HS-27A (cell line): ENCODE measurements around the gene CDCP2.
"Not testable (repeated sequence)": the region's sequence is repeated elsewhere in the genome, so short reads cannot be mapped to it uniquely, and the experiment has no call there.

ENCODE experiments used
- DNase-seq: peaks from one replicate; pipeline ENCODE4 v3.0.0-alpha.2; 2012; ENCODE audit warnings: low read depth, missing footprints

The CDCP2 gene

DNA sequence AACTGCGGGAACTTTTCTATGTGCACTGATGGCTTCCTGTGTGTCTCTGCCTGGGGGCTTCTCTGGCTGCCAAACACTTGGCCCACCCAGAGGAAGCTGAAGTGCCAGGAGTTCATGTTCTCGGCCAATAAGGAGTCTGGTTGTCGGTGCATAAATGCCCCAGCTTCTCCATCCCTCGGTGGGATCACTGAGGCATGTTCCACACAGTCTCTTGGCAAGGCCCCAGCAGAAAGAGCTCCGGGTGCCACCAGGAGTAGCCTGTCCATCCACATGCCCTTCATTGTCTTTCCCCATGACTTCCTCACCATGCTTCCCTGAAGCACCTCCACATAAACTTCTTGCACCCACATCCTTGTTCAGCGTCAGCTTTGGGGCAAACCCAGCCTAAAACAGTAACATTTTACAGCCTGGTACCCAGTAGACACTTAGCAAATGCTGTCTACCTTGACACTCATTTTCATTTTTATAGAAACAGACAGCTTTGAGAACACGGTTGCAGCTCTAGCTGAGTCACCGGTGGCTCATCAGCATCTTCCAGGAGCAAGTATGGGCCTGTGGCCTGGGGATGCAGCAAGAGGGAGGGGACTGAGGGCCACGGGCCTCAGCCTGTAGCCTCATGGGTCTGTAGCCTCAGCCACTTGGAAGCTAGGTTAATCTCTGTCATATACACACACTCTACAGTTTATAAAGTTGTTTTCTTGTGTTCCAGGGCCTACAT is 14.8 kb upstream of the CDCP2 start:
- no peak for DNase-seq

DNA sequence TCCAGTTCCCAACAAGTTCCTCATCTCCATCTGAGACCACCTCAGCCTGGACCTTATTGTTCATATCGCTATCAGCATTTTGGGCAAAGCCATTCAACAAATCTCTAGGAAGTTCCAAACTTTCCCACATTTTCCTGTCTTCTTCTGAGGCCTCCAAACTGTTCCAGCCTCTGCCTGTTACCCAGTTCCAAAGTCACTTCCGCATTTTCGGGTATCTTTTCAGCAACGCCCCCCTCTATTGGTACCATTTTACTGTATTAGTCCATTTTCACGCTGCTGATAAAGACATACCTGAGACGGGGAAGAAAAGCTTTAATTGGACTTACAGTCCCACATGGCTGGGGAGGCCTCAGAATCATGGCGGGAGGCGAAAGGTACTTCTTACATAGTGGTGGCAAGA is 13.6 kb upstream of the CDCP2 start:
- not testable (repeated sequence) for DNase-seq

DNA sequence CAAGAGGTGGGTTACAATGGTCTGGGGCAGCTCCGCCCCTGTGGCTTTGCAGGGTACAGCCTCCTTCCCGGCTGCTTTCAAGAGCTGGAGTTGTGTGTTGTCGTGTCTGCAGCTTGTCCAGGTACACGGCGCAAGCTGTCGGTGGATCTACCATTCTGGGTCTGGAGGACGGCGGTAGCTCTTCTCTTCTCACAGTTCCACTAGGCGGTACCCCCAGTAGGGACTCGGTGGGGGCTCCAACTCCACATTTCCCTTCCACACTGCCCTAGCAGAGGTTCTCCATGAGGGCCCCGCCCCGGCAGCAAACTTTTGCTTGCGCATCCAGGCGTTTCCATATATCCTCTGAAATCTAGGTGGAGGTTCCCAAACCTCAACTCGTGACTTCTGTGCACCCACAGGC is 12.3 kb upstream of the CDCP2 start:
- DNase-seq, result no peak

DNA sequence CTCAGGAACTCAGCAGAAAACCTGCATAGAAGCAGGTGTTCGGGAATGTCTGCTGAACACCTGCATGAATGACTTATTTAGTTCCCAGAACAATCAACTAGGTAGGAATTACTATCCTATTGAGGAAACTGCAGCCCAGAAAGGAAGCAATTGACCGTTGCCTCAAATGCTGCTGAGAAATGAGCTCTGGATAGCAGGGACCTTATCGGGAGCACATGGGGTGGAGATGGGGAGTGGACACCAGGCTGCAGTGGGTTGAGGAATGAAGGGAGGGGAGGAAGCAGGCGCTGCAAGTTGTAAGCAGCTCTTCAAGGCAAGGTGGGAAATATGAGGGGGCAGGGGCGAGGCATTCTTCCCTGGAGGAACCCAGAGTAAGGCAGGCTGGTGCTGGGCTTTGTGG is 10.8 kb upstream of the CDCP2 start:
- no peak for DNase-seq

DNA sequence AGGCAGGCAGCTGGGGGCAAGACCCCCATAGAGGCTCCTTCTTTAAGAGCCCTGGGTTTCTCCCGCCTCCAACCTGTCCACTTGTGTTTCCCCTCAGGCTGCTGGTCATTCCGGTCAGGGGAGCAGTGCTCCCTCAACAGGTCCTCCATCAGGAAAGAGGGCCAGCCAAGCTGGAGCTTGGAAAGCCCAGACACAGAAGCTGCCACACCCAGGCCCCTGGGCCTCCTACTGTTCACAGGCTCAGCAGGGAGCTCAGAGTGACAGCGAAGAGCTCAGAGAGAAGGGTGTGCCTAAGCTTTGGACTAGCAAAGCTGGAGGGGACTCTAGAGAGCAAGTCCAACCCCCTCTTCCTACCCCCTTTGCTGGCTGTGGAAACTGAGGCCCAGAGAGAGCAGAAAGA is 10.3 kb upstream of the CDCP2 start:
- DNase-seq, result no peak

DNA sequence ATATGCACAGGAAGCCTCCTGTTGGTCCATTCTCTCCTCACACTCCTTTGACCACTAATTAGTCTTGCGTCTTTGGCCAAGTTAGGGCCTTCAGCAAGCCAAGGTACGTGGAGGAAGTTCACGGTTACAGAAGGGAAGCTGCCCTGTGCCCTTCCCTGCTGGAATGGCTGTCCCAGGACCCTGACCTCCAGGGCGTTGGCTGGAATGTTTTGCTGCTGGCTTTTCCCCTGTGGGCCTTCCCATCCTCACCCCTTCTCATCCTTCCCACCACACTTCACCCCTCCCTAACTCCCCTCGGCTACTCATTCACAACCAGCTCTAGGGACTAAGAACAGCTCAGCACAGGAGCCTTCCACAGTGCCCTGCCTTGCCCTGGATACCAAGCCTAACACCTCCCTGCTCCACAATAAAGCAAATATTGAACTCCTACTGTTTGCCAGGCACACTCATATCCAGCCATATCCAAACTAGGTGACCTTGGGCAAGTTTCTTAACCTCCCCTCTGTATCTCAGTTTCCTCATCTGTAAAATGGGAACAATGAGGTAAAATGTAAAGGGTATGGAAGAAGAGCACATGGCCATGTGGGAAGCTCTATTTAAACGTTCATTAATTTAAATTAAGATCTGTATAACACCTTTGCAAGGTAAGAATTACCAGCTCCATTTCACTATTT is 8.8 kb upstream of the CDCP2 start:
- no peak for DNase-seq

DNA sequence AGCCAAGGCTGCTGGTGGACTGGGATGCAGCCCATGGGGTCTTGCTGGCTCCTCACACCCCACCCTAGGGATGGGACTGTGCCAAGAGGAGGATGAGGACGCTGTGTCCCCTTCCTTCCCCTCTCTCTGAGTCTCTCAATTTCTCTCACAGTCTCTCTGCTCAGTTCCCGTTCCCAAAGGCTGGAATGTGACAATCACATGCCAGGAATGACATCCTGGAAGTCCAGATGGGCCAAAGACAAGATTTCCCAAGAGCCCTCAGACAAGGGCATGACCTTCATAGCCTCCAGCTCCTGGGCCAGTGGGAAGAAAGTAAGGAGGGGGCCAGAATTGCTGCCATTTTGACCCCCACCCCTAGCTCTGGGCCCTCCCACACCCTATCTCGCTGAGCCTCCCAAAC is 7.6 kb upstream of the CDCP2 start:
- no peak for DNase-seq

DNA sequence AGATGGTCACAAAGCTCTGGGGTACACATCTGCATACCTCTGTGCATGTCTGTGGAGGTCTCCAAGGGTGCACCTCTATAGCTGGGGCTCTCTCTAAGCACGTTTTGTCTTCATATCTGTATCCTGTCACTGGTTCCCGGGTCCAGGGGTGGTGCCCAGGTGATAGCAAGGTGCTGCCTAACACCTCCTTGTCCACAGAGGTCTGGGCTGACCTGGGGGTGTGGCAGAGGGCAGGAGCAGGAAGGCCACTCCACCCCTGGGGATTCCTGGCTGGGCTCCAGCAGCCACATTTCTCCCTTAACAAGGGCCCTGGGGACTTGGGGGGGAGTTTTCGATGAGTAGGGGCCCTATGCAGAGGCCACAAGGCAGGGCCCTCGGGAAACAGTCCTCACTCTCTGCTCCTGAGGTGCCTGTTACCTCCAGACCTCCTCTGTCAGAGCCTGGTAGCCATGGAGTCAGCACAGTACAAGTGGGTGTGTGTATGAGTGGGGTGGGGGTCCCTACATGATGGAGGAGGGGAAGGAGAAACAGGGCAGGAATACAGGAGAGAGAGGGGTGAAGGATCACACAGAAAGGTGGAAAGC is 7.0 kb upstream of the CDCP2 start:
- no peak for DNase-seq

DNA sequence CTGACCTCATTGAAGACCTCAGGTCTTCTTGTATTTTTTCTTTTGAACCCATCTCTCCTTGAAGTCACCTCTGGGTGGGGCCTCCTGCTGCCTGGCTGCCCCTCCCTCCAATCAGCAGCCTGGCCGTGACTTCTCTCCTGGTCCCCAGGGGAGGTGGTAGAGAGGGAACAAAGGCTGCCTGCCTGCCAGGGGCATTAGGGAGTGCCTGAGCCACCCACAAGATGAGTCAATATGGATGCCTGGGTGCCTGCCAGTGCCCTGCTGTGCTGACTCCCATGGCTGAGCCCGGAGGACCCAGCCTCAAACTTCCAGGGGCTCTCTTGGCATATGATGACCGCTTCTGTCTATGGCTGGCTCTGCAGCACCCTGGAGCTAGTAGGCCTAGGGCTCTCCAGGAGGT is 5.3 kb upstream of the CDCP2 start:
- DNase-seq, result no peak

DNA sequence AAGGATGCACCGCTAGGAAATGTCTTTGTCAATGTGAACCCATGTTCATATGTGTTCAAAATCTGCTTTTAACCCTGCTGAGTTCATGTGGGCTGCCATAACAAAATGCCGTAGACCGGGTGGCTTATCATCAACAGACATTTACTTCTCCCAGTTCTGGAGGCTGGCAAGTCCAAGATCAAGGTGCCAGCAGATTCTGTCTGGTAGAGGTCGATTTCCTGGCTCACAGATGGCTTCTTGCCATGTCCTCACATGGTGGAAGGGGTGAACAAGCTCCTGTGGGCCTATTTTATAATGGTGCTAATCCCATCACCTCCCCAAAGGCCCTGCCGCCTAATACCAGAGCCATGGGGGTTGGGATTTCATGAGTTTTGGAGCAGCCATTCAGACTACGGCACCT is 4.6 kb upstream of the CDCP2 start:
- DNase-seq, result no peak

DNA sequence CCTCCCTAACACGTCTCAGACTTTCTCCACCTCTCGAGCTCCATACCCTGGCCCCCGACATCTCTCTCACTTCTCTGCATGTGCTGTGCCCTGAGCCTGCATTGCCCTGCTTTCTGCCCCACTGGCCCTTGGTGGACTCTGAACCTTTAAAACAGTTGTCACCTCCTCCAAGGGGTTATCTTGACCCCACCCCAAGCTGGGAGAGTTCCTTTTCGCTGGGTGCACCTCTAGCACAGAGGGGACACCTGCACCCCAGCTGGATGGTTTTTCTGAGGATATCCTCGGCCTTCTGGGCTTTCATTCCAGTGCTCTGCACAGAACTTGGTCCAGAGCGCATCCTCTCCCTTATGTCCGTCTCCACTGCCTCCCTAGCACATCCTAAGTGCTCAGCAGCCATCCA is 4.2 kb upstream of the CDCP2 start:
- no peak for DNase-seq

DNA sequence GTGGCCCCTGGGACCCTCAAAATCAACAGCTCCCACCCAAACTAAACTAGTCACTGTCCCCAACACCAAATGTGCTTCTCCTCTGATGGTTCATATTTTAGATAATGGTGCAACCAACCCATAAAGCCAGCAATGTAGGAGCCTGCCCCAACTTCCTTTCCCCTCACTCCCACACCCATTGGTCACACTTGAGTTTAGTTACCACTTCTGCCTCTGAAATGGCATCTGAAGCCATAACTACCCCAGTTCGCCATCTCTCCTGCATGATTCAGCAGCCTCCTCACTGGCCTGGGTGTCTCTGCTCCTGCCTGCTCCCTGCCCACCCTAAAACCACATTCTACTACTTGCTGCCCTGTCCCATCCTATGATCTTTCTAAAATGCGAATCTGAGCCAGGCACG is 3.4 kb upstream of the CDCP2 start:
- no peak for DNase-seq

DNA sequence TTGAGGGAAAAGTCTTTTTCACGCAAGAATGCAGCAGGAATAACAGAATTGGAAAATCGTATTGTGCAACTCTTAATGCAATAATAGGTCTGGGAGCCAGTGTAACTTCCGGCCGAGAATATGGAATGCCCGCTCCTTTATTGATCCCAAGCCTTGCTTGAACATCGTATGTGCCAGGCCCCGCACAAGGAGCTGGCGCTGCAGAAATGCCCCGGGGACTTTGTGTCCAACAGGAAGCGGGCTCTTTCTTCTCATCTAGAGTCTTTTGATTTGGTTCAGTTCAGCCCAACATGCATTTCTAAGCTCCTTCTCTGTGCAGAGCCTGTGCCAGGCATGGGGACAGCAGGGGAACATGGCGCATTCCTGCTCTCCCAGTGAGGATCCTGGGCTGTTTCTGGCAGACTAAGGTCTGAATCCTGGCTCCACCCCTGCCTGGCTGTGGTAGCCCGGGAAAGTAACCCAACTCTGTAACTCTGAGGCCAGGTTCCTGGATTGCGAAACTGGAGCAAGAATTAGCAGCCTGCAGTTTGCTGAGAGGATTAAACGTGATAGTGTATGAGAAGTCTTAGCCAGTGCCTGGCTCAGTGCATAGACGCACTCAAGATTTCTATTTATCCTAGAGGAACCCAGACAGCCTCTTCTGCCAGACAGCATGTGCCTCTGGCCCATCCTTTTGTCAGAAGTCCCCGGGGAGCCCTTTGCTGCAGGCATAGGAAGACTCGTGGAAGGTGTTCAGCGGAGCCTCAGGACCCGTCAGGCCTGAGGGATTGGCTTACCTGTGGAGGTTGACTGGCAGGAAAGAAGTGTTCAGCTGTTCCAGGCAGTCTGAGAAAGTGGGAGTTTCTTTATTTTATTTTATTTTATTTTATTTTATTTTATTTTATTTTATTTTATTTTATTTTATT is 987 bp upstream of the CDCP2 start:
- DNase-seq, result no peak

DNA sequence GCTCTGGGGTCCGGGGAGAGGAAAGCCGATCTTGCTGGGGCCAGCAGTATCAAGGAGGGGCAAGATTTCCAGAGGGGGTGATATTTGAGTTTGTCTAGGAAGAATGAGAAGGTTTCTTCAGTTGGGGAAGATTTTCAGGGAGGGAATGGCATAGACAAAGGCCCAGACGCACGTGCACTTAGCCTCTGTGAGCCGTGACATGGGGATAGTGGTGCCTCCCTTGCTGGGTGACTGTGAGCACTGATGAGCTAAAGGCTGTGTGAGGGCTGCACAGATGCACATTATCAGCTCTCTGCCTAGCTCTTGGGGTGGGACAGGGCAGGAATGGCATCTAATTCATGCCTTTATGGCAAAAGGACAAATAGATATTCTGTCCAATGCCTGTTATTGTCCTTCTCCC is 1.8 kb downstream of the CDCP2 start:
- no peak for DNase-seq

DNA sequence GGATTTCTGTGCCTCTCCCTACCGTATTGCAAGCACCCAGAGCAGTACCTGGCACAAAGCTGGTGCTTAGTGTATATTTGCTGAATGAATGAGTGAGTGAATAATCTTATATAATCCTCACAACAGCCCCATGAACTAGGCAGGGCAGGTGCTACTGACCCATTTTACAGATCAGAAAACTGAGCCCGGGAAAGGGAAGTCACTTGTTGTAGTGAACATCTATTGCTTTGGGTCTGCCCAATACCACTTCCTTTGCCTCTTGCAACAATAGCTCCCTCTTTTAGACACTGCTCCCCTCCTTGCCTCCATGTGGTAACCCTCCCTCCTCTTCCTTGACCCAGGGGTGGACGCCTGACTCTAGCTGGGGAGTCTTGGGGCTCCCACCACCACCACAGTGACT is 3.1 kb downstream of the CDCP2 start:
- DNase-seq, result no peak

DNA sequence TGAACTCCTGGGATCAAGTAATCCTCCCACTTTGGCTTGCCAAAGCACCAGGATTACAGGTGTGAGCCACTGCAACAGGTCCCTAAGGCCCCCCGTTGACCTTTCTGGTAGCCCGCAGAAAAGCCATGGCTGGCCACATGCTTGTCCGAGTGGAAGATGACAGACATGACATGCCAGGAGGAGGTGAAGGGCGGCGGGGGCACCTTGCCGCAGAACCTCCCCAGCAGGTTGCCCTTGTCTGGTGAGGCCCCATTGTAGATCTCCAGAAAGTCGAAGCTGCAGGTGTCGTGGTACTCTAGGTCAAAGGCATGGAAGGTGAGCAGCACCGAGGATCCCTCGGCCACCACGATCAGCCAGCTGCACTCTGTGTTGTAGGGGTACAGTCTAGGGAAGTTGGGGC is 8.4 kb downstream of the CDCP2 start:
- no peak for DNase-seq

DNA sequence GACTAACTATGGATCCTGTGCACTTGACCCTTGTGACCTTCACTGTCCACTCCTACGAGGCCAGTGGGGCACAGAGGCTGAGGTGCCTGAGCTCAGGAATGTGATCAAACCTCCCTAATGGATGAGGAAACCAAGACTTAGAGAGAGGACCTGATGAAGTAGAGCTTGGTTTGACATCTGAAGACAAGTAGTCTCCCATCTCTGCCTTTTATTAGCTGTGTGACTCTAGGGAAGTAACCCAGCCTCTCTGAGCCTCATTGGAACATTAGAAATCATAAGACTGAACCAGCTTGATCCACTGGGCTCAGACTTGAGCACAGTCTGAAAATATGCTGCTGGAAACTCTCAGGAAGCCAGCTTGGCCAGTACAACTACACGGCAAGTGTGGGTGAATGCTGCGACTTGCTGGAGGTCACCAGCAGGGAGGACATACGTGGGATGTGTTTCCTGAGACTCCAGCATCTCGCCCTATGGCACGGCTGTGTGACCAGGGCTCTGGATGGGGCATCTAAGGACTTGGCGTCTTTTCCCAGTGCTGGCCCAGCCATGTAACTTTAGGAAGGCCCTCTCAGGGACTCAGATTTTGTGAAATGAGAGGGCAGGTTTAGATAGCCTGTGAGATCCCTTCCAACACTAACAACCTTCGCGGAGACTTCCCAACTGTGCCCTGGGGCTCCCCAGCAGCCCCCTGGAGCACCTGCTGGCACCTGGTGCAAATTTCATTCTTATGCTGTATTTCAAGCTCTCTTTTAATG is 10.5 kb downstream of the CDCP2 start:
- no peak for DNase-seq

DNA sequence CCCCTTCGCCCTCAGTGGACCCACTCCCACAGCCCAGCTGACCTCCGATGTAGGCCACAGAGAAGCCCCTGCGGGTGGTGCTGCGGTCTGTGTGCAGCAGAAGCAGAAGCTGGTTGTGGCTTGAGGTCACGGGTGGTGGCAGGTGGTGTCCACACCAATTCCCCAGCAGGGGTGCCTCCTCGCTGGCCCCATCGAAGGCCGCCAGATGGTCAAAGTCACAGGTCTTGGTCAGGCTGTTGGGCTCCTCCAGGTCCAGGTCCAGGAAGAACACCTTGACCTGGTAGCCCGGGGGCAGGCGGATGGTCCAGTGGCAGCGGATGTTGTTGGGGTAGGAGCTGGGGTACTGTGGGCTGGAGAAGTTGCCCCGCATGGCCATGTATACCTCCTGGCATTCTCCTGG is 13.1 kb downstream of the CDCP2 start:
- DNase-seq, result no peak

DNA sequence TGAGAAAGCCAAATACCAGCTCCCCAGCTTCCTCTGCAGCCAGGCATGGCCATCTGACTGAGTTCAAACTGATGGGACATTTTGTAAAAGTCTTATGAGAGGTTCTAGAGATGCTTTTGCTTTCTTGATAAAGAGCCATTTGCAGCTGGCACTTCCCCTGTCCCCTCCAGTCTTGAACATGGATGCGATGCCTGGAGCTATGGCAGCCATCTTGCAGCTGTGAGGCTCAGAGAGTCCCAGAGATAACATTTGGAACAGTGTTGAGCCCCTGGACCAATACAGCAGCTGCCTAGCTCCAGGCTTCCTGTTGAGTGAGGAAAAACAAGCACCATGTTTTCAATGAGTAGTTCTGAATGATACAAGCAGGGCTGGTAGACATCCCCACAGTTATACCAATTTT is 13.8 kb downstream of the CDCP2 start:
- DNase-seq, result no peak

DNA sequence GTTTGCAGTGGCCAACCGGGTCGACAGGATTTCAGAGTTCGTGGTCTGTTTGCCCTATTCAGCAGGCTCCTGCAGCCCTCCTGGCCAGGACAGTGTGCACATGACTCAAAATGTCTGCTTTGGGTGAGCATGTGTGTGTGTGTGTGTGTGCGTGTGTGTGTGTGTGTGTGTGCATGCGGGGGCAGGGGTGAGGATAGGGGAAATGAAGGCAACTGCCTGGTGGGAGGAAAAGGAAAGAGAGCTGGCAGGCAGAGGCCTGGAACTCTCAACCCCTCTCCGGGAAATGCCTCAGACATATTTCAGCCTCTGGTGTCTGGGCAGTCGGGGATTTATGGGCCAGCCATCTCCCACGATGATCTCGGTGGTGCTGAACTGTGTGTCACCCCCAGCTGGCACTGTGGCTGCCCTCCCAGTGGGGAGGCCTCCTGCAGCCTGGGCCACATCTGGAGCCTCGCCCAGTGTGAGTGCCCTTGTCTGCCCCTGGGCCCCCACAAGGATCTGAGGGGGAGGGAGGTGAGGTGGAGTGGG is 15.2 kb downstream of the CDCP2 start:
- no peak for DNase-seq

DNA sequence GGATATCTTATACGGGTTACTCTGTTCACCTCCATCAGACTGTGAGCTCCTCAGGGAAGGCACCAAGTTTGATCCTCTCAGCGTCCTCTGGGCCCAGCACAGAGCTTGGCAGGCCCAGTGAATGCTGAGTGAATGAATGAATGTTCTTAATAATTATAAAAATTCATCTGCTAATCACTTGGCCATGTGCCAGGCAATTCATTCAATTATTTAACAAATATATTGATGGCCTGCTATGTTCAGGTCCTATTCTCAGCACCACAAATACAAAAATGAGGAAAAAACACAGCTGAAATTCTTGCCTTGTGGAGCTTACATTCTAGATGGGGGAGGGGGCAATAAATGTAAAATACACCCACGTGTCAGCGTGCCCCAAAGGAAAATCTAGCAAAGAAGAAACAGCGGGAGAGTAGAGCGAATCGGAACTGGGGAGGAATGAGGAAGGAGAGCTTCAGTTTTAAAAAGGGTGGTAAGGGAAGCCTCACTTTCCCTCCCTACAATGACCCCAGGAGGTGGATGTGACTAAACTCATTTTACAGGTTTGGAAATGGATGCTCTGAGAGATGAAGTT is 15.8 kb downstream of the CDCP2 start:
- DNase-seq, result no peak
